ENCODE results near the gene GRIK4. TPM values are rescaled to one million over a fixed set of nuclear protein-coding genes. Genes with fewer than 3 reads are reported as not detected.

GRIK4 gene
- total and polyA plus RNA-seq, 2 donors from 2014 or later = 0.25 TPM; not detected in 1

DNA sequence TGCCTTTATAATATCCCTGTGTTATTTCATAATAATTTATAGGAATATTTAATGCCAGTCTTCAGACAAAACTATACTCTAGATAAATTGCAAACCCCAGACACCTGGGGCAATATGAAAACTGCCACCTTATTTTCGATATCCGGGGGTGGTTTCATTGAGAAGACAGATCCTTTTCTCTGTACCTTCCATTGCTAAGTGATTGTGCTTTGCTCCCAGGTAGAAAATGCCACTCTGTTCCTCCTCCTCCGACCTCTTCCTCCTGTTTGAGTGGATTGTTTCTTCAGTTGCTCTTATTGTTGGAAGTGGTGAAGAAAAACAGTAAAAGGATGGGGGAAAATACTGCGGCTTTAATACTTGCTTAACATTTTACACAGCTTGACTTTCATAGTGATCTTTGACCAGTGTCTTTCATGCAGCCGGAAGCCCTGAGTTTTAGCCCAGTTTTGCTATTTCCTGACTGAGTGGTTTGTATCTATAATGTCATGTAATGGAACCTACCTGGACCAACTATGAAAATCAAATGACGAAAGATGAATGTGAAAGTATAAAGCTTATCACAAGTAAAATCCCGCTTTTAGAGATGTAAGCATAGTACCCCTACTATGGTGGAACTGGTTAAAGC, 5.6 kb upstream of the GRIK4 start:
- FAIRE-seq (no peak), DNase-seq (no peak)
- no peaks in the 10 kb centered on the region for H3K4me1 ChIP-seq (ENCODE audit: control insufficient read depth in 2 of 3, insufficient read depth in 2 of 3, low read depth in 1 of 3, low read length in 3 of 3)
- no peaks in the 10 kb centered on the region for H3K27me3 ChIP-seq (ENCODE audit: control insufficient read depth, insufficient read depth, low read length)
- TF ChIP-seq, protein P1, sequence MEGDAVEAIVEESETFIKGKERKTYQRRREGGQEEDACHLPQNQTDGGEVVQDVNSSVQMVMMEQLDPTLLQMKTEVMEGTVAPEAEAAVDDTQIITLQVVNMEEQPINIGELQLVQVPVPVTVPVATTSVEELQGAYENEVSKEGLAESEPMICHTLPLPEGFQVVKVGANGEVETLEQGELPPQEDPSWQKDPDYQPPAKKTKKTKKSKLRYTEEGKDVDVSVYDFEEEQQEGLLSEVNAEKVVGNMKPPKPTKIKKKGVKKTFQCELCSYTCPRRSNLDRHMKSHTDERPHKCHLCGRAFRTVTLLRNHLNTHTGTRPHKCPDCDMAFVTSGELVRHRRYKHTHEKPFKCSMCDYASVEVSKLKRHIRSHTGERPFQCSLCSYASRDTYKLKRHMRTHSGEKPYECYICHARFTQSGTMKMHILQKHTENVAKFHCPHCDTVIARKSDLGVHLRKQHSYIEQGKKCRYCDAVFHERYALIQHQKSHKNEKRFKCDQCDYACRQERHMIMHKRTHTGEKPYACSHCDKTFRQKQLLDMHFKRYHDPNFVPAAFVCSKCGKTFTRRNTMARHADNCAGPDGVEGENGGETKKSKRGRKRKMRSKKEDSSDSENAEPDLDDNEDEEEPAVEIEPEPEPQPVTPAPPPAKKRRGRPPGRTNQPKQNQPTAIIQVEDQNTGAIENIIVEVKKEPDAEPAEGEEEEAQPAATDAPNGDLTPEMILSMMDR (IDR thresholded peaks at IDR 0.05; ENCODE audit: borderline replicate concordance, extremely low read depth, insufficient read depth) = no peak
- no peaks in the 10 kb centered on the region for H3K36me3 ChIP-seq (ENCODE audit: control insufficient read depth in 2 of 3, insufficient read depth in 3 of 3, low read length in 3 of 3)
- H3K27ac ChIP-seq (ENCODE audit: low read depth in 2 of 2, low read length in 2 of 2) = no peak overlapping the region
- intact Hi-C loops (cut with DNase I) = no loop called here
- H3K4me3 ChIP-seq (ENCODE audit: low read length in 3 of 3) = no peak overlapping the region
- H3K9ac ChIP-seq (ENCODE audit: low read length in 3 of 3) = no peak overlapping the region
- H3K9me3 ChIP-seq (ENCODE audit: control insufficient read depth in 2 of 3, insufficient read depth in 1 of 3, low read length in 3 of 3) = no peaks in the 10 kb centered on the region

GRCh38 chr11:120509346-120510053, 2.0 kb upstream of the GRIK4 start:
- no peaks in the 10 kb centered on the region for H3K27me3 ChIP-seq (ENCODE audit: control insufficient read depth, insufficient read depth, low read length)
- no peaks in the 10 kb centered on the region for H3K4me1 ChIP-seq (ENCODE audit: control insufficient read depth in 2 of 3, insufficient read depth in 2 of 3, low read depth in 1 of 3, low read length in 3 of 3)
- H3K27ac ChIP-seq (ENCODE audit: low read depth in 2 of 2, low read length in 2 of 2) = no peak overlapping the region
- FAIRE-seq (no peak), DNase-seq (no peak)
- intact Hi-C loops (cut with DNase I) = loop anchor here (5.0 kb wide), 1 partner anchor 178 kb away; no protein-coding TSS in a partner anchor
- no peaks in the 10 kb centered on the region for H3K36me3 ChIP-seq (ENCODE audit: control insufficient read depth in 2 of 3, insufficient read depth in 3 of 3, low read length in 3 of 3)
- TF ChIP-seq, protein P1 (IDR thresholded peaks at IDR 0.05; ENCODE audit: borderline replicate concordance, extremely low read depth, insufficient read depth) = no peak
- no peak overlapping the region for H3K4me3 ChIP-seq (ENCODE audit: low read length in 3 of 3)
- H3K9ac ChIP-seq (ENCODE audit: low read length in 3 of 3) = no peak overlapping the region
- no peaks in the 10 kb centered on the region for H3K9me3 ChIP-seq (ENCODE audit: control insufficient read depth in 2 of 3, insufficient read depth in 1 of 3, low read length in 3 of 3)

GRCh38 chr11:120510406-120511115, 987 bp upstream of the GRIK4 start:
- intact Hi-C loops (cut with DNase I) = loop anchor here (5.0 kb wide), 1 partner anchor 177 kb away; no protein-coding TSS in a partner anchor
- peak in 1 of 5 donors; percentile 40 for DNase-seq
- TF ChIP-seq, protein P1 (IDR thresholded peaks at IDR 0.05; ENCODE audit: borderline replicate concordance, extremely low read depth, insufficient read depth) = no peak
- Histone ChIP-seq H3K4me1 (ENCODE audit: control insufficient read depth in 2 of 3, insufficient read depth in 2 of 3, low read depth in 1 of 3, low read length in 3 of 3) (no peaks in the 10 kb centered on the region), H3K4me3 (ENCODE audit: low read length in 3 of 3) (no peak overlapping the region), H3K9me3 (ENCODE audit: control insufficient read depth in 2 of 3, insufficient read depth in 1 of 3, low read length in 3 of 3) (no peaks in the 10 kb centered on the region), H3K27ac (ENCODE audit: low read depth in 2 of 2, low read length in 2 of 2) (no peak overlapping the region), H3K27me3 (ENCODE audit: control insufficient read depth, insufficient read depth, low read length) (no peaks in the 10 kb centered on the region), H3K9ac (ENCODE audit: low read length in 3 of 3) (no peak overlapping the region), H3K36me3 (ENCODE audit: control insufficient read depth in 2 of 3, insufficient read depth in 3 of 3, low read length in 3 of 3) (no peaks in the 10 kb centered on the region)
- no peak for FAIRE-seq

Data from kidney (tissue), 14 donors.